Omental fat pad (tissue), 4 donors: Measurements from ENCODE around the gene TCEAL7. TPM values are rescaled to one million over a fixed set of nuclear protein-coding genes. Genes with fewer than 3 reads are reported as not detected.

Source experiments
- ATAC-seq: fragments of 150-250 bp; one replicate; pipeline ENCODE4 v1.9.1; 2016; ENCODE audit warnings: mild to moderate bottlenecking, moderate library complexity; ENCODE audit not compliant: low FRiP score
- DNase-seq: peaks from one replicate; pipeline ENCODE4 v3.0.0-alpha.2; 2019; ENCODE audit warnings: low spot score
- total RNA-seq, 4 donors: library from RNA; depleted of rRNA; stranded (reverse); fragments of >200 nt; gene quantifications; one replicate each; pipeline ENCODE4 v1.1.0, GENCODE V29; 2016
- TF ChIP-seq, protein P1 (sequence below), 3 donors: fragments of 450-650 bp; IDR thresholded peaks; one replicate each; pipeline ENCODE4 v1.5.1; 2016 to 2017; ENCODE audit warnings: antibody characterized with exemption in 3 of 3, mild to moderate bottlenecking in 3 of 3, moderate library complexity in 2 of 3

The TCEAL7 gene
- total RNA-seq, 4 donors from 2014 or later = 2.0 to 18.5 (median 6.7) TPM

DNA sequence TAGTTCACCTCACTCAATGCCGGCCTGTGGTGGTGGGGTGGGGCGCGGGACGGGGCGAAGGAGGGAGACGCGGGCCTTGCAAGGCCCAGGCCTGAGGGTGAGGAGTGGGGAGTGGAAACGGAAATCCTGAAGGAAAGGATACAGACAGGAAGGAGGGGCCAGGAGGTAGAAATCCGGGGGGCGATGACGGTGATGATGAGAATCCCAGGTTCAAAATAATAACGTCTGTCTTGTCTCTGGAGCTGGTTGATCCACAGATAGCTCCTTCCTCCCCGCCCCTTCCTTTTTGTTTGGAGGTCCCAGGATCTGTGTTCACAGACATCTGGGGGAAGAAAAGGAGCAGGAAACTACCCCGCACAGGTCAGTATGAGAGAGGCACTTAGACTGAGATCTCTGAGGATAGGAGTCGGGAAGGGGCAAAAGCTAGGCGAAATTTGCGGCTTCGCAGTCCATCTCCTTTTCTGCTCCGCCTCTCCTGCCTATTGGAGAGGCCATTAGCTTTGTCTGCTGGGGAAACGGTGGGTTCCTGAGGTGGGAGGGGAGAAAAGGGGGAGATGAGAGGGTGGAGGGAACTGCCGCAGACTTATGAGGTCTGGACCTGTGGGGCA lies 746 bp downstream of the TCEAL7 start:
- ATAC-seq = peak; percentile 64
- no peak for DNase-seq

GRCh38 chrX:103338663-103339062 lies 8.6 kb downstream of the TCEAL7 start:
- DNase-seq (no peak), ATAC-seq (no peak)
- TF ChIP-seq, protein P1, sequence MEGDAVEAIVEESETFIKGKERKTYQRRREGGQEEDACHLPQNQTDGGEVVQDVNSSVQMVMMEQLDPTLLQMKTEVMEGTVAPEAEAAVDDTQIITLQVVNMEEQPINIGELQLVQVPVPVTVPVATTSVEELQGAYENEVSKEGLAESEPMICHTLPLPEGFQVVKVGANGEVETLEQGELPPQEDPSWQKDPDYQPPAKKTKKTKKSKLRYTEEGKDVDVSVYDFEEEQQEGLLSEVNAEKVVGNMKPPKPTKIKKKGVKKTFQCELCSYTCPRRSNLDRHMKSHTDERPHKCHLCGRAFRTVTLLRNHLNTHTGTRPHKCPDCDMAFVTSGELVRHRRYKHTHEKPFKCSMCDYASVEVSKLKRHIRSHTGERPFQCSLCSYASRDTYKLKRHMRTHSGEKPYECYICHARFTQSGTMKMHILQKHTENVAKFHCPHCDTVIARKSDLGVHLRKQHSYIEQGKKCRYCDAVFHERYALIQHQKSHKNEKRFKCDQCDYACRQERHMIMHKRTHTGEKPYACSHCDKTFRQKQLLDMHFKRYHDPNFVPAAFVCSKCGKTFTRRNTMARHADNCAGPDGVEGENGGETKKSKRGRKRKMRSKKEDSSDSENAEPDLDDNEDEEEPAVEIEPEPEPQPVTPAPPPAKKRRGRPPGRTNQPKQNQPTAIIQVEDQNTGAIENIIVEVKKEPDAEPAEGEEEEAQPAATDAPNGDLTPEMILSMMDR (IDR thresholded peaks at IDR 0.05) = no peak

More for the DNA sequence above, 746 bp downstream of the TCEAL7 start:
- TF ChIP-seq, protein P1 (IDR thresholded peaks at IDR 0.05) = no peak

DNA sequence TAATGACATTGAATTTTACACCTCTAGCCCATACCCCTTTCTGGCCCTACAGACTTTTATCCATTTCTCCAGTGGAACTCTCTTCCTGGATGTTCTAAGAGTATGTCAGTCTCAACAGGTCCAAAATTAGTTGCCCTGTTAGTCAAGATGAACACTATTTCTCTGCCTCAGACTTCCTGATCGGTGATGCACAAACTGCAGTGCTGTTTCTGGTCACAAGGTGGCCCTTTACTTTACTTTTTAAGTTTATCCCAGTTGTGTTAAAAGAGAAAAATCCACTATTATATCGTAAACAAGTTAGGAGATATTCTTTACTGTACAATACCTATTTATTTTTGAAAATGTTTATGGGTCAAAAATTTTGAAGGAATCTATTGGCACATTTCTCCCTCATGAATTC lies 13.1 kb downstream of the TCEAL7 start:
- TF ChIP-seq, protein P1 (IDR thresholded peaks at IDR 0.05) = peak in 1 of 3 donors; percentile 23
- DNase-seq = no peak
- no peak for ATAC-seq

GRCh38 chrX:103344606-103345005 lies 14.6 kb downstream of the TCEAL7 start:
- TF ChIP-seq, protein P1 (IDR thresholded peaks at IDR 0.05) = no peak
- no peak for ATAC-seq
- DNase-seq = no peak

GRCh38 chrX:103347682-103348397 lies 17.8 kb downstream of the TCEAL7 start:
- ATAC-seq (no peak), DNase-seq (no peak)
- TF ChIP-seq, protein P1 (IDR thresholded peaks at IDR 0.05) = no peak

DNA sequence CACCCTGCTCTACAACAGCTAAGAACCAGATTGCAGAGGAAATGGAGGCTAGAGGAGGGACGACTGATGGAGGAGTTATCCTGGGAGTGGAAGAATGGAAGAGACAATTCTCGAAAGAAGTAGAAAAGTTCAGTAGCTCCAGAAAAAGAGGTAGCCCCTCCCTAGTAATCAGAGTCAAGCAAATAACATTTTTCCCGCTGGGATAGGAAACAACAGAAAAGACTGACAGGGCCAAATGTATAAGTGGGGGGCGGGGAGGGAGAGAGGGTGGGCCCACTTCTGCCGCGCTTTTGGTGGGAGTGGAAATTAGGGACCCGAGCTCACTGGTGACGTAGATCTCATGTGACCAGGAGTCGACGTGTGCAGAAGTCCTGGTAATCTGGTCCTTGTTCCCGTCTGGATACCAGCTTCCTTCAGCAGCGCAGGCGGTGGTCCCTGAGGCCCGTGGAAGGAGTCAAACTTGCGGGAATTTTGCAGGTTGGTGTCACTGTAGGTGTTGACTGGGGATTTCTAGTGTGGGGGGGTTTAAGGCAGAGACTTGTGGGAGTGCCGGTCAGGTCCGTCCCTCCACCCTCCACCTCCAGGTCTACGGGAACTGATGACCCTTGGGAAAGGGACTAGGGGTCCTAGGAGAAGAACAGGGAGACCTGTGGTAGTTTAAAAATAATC lies 26.2 kb downstream of the TCEAL7 start, which contains the start of gene TCEAL9:
Gene TCEAL9 (plus strand): TSS at position 377 of the 669 bp plus-strand sequence. CDS start 1,179 bp downstream, outside the sequence.
- TF ChIP-seq, protein P1 (IDR thresholded peaks at IDR 0.05) = no peak
- peak; percentile 86 for ATAC-seq
- DNase-seq = no peak
